Adipocyte (in vitro differentiated cells): ENCODE results near the gene AFDN.

ENCODE experiments used
- DNase-seq: peaks from one replicate; pipeline ENCODE4 v3.0.0-alpha.2; 2015; ENCODE audit warnings: low read depth
- H3K27me3 ChIP-seq: replicated peaks from 2 replicates; pipeline ENCODE4 v1.7.0; 2013; ENCODE audit warnings: mild to moderate bottlenecking, low read length, moderate library complexity; ENCODE audit not compliant: control insufficient read depth, insufficient read depth
- H3K36me3 ChIP-seq: 2 replicates; pipeline ENCODE4 v1.7.0; 2013; ENCODE audit warnings: low read length, mild to moderate bottlenecking, moderate library complexity; ENCODE audit not compliant: control insufficient read depth, insufficient read depth, severe bottlenecking
- H3K4me1 ChIP-seq: 2 replicates; pipeline ENCODE4 v1.7.0; 2013; ENCODE audit warnings: mild to moderate bottlenecking, low read length, moderate library complexity; ENCODE audit not compliant: control insufficient read depth, insufficient read depth
- H3K4me3 ChIP-seq: 2 replicates; pipeline ENCODE4 v1.7.0; 2013; ENCODE audit warnings: mild to moderate bottlenecking, low read length, moderate library complexity
- H3K9ac ChIP-seq: 2 replicates; pipeline ENCODE4 v1.7.0; 2013; ENCODE audit warnings: mild to moderate bottlenecking, low read length, moderate library complexity
- H3K9me3 ChIP-seq: 2 replicates; pipeline ENCODE4 v1.7.0; 2013; ENCODE audit warnings: mild to moderate bottlenecking, low read length, moderate library complexity; ENCODE audit not compliant: control insufficient read depth

Gene AFDN

DNA sequence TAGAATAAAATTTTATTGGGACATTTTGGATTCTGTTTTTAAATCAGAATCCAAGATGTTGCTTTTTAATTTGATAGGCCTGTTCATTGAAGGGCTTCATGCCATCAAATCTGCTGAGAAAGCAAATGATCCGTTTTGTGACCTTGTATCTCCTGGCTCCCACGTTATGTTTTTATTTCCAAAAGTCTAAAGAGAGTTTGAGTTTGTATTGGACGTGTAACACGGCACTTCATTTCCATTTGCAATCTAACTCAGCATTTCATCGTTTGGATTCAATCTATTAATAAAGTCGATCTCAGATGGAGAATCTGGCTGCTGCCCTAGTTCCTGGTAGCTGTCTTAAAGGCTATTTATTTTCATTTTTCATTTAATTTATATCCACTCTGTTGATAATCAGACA lies 187.7 kb downstream of the AFDN start:
- Histone ChIP-seq H3K4me1 (no peaks in the 10 kb centered on the region), H3K9me3 (peaks cover 43% of the 10 kb centered on the region), H3K36me3 (no peaks in the 10 kb centered on the region), H3K9ac (no peak overlapping the region), H3K27me3 (peaks cover 26% of the 10 kb centered on the region), H3K4me3 (no peak overlapping the region)
- DNase-seq = no peak

DNA sequence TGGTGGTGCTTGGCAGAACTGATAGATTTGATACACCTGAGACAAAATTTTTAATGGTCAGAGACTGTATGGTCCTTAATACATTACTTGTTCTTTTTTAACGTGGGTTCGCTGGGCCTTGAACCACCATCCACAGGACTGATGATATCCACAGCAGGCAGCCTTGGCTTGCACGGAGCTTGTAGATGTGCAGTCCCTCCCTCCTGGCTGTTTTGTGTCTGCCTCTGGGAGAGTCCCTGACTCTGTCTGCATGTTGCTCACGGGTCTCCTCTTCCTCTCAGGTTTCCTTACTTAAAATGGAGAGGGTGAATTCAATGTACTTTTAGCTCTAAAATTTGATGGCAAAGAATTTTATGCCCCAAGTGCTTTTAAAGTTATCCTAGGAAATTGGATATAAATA lies 188.3 kb downstream of the AFDN start:
- H3K36me3 ChIP-seq = no peaks in the 10 kb centered on the region
- peaks cover 26% of the 10 kb centered on the region for H3K27me3 ChIP-seq
- no peak for DNase-seq
- H3K9me3 ChIP-seq = peaks cover 41% of the 10 kb centered on the region
- no peak overlapping the region for H3K9ac ChIP-seq
- H3K4me3 ChIP-seq = no peak overlapping the region
- H3K4me1 ChIP-seq = no peaks in the 10 kb centered on the region

DNA sequence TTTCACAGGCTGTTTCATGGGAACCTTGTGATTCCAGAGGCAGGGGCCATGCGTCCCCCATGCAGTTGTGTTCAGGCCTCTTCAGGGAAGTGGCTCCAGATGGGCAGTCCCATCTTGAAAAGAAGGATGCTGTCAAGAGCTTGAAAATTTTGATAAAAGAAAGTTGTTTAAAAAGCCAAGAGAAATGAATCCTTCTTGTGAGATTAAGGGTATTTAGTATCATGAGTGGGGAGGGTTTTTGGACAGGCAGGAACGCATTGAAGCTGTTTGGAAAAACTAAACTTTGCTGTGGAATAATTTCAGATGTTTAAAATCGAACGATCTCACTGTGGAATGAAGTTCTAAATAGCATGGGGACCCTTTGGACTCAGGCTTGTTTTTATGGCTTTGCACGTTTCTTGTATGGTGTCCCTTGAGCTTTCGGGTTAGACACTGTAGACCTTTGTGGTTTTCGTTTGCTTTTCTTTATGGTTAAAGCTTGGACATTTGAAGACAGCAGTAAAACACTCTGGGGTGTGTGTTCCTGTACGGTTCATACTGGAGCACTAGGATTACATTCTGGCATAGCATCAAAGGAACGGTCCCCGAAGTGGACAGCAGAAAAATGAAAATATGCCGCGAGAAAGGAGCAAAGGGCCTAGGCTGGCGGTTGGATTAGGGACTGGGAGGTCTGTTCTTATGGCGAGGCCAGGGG lies 188.9 kb downstream of the AFDN start:
- H3K27me3 ChIP-seq = peaks cover 26% of the 10 kb centered on the region
- H3K4me3 ChIP-seq = no peak overlapping the region
- peaks cover 35% of the 10 kb centered on the region for H3K9me3 ChIP-seq
- no peaks in the 10 kb centered on the region for H3K36me3 ChIP-seq
- DNase-seq = no peak
- no peaks in the 10 kb centered on the region for H3K4me1 ChIP-seq
- H3K9ac ChIP-seq = no peak overlapping the region

DNA sequence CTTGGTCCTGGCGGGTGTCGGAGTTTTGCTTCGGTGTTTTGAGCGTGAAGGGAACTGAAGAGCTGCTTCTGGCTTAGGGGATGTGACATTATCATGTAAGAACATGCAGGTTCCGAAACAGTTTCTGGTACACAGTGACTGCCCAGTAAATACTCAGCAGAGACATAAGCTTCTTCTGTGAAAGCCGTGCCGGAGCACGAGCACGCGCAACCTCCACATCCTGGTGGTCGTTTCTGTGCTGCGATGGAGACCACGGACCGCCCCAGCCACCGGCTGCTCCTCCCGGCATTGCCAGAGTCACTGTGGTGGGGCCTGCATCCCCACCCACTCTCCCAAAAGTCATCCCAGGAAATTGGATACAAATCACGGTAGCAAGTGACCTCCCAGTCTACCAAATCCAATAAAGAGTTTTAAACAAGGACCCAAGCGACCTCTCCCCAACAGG lies 189.5 kb downstream of the AFDN start:
- H3K27me3 ChIP-seq = peaks cover 32% of the 10 kb centered on the region
- H3K36me3 ChIP-seq = no peaks in the 10 kb centered on the region
- DNase-seq = no peak
- peaks cover 29% of the 10 kb centered on the region for H3K9me3 ChIP-seq
- no peak overlapping the region for H3K9ac ChIP-seq
- H3K4me1 ChIP-seq = no peaks in the 10 kb centered on the region
- no peak overlapping the region for H3K4me3 ChIP-seq

- Histone ChIP-seq H3K4me3 (no peak overlapping the region), H3K36me3 (no peaks in the 10 kb centered on the region), H3K9ac (no peak overlapping the region), H3K4me1 (no peaks in the 10 kb centered on the region), H3K9me3 (peaks cover 22% of the 10 kb centered on the region), H3K27me3 (peaks cover 36% of the 10 kb centered on the region)
- no peak for DNase-seq
These were observed 190.2 kb downstream of the AFDN start for GRCh38 chr6:168016721-168017525.

- H3K9ac ChIP-seq = no peak overlapping the region
- H3K9me3 ChIP-seq = peaks cover 15% of the 10 kb centered on the region
- DNase-seq = no peak
- peaks cover 40% of the 10 kb centered on the region for H3K27me3 ChIP-seq
- H3K4me1 ChIP-seq = no peaks in the 10 kb centered on the region
- H3K4me3 ChIP-seq = no peak overlapping the region
- no peaks in the 10 kb centered on the region for H3K36me3 ChIP-seq
These were observed 190.9 kb downstream of the AFDN start for GRCh38 chr6:168017629-168018028.

- Histone ChIP-seq H3K9me3 (peaks cover 14% of the 10 kb centered on the region), H3K27me3 (peaks cover 45% of the 10 kb centered on the region), H3K36me3 (no peaks in the 10 kb centered on the region), H3K4me1 (no peaks in the 10 kb centered on the region), H3K4me3 (no peak overlapping the region), H3K9ac (no peak overlapping the region)
- no peak for DNase-seq
These were observed 192.0 kb downstream of the AFDN start for GRCh38 chr6:168018664-168019063.

- Histone ChIP-seq H3K9me3 (peaks cover 10% of the 10 kb centered on the region), H3K9ac (no peak overlapping the region), H3K27me3 (peaks cover 38% of the 10 kb centered on the region), H3K4me3 (no peak overlapping the region), H3K4me1 (peaks cover 8% of the 10 kb centered on the region), H3K36me3 (no peaks in the 10 kb centered on the region)
- no peak for DNase-seq
These were observed 193.5 kb downstream of the AFDN start for GRCh38 chr6:168020242-168020641.

DNA sequence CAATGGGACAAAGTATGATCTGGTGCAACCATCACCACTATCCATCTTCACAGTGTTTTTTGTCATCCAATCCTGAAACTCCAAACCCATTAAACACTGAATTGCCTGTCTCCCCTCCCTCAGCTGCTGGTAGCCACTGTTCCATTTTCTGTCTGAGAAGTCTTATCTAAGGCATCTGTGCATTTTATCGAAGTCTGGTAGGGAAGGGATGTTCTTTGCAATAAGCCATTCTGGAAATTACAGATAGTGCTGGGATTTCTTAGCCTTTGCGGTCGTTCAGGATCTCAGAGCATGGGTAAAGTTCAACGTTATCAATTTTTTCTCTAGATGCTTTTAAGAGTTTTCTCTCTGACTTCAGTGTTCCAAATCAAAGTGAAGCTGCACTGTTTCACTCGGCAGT lies 194.9 kb downstream of the AFDN start:
- Histone ChIP-seq H3K9me3 (no peaks in the 10 kb centered on the region), H3K4me3 (no peak overlapping the region), H3K4me1 (peaks cover 8% of the 10 kb centered on the region), H3K9ac (no peak overlapping the region), H3K27me3 (peaks cover 29% of the 10 kb centered on the region), H3K36me3 (no peaks in the 10 kb centered on the region)
- no peak for DNase-seq
